ENCODE measurements around the gene DLAT.
"Not testable (repeated sequence)": the region's sequence is repeated elsewhere in the genome, so short reads cannot be mapped to it uniquely, and the experiment has no call there.

DLAT gene

GRCh38 chr11:112029460-112029859 is 4.3 kb downstream of the DLAT start:
- Histone ChIP-seq H3K9me3 (ENCODE audit: low read depth, low read length) (no peaks in the 10 kb centered on the region), H3K36me3 (ENCODE audit: insufficient read depth, low read length) (peaks cover 54% of the 10 kb centered on the region), H3K27ac (no peak overlapping the region), H3K4me3 (no peak overlapping the region), H3K9ac (ENCODE audit: insufficient read length) (no peak overlapping the region)
- TF ChIP-seq POLR2AphosphoS5 (IDR thresholded peaks at IDR 0.05; ENCODE audit: borderline replicate concordance, low read depth, low read length), result no peak
- no peak for TF ChIP-seq EZH2 (IDR thresholded peaks at IDR 0.05)
- no peak for TF ChIP-seq FOXP2 (optimal IDR thresholded peaks at IDR 0.05; ENCODE audit: control extremely low read depth, extremely low read length, insufficient read depth)
- DNase-seq (ENCODE audit: low read depth, low spot score), result no peak

GRCh38 chr11:112033902-112034301 is 8.7 kb downstream of the DLAT start:
- Histone ChIP-seq H3K9ac (ENCODE audit: insufficient read length) (no peak overlapping the region), H3K36me3 (ENCODE audit: insufficient read depth, low read length) (peaks cover 67% of the 10 kb centered on the region), H3K4me3 (no peak overlapping the region), H3K27ac (no peak overlapping the region), H3K9me3 (ENCODE audit: low read depth, low read length) (no peaks in the 10 kb centered on the region)
- DNase-seq (ENCODE audit: low read depth, low spot score), result no peak
- TF ChIP-seq FOXP2 (optimal IDR thresholded peaks at IDR 0.05; ENCODE audit: control extremely low read depth, extremely low read length, insufficient read depth) (no peak), POLR2AphosphoS5 (IDR thresholded peaks at IDR 0.05; ENCODE audit: borderline replicate concordance, low read depth, low read length) (no peak), EZH2 (IDR thresholded peaks at IDR 0.05) (no peak)

GRCh38 chr11:112037527-112037926 is 12.3 kb downstream of the DLAT start:
- DNase-seq (ENCODE audit: low read depth, low spot score), result no peak
- Histone ChIP-seq H3K36me3 (ENCODE audit: insufficient read depth, low read length) (peaks cover 66% of the 10 kb centered on the region), H3K9me3 (ENCODE audit: low read depth, low read length) (no peaks in the 10 kb centered on the region), H3K27ac (no peak overlapping the region), H3K9ac (ENCODE audit: insufficient read length) (no peak overlapping the region), H3K4me3 (no peak overlapping the region)
- TF ChIP-seq POLR2AphosphoS5 (IDR thresholded peaks at IDR 0.05; ENCODE audit: borderline replicate concordance, low read depth, low read length) (no peak), EZH2 (IDR thresholded peaks at IDR 0.05) (no peak), FOXP2 (optimal IDR thresholded peaks at IDR 0.05; ENCODE audit: control extremely low read depth, extremely low read length, insufficient read depth) (no peak)

GRCh38 chr11:112042161-112042960 is 17.2 kb downstream of the DLAT start:
- no peak for DNase-seq (ENCODE audit: low read depth, low spot score)
- TF ChIP-seq FOXP2 (optimal IDR thresholded peaks at IDR 0.05; ENCODE audit: control extremely low read depth, extremely low read length, insufficient read depth), result no peak
- no peak for TF ChIP-seq POLR2AphosphoS5 (IDR thresholded peaks at IDR 0.05; ENCODE audit: borderline replicate concordance, low read depth, low read length)
- no peak for TF ChIP-seq EZH2 (IDR thresholded peaks at IDR 0.05)
- Histone ChIP-seq H3K4me3 (no peak overlapping the region), H3K9ac (ENCODE audit: insufficient read length) (no peak overlapping the region), H3K27ac (no peak overlapping the region), H3K36me3 (ENCODE audit: insufficient read depth, low read length) (peaks cover 79% of the 10 kb centered on the region), H3K9me3 (ENCODE audit: low read depth, low read length) (no peaks in the 10 kb centered on the region)

GRCh38 chr11:112042961-112043304 is 17.7 kb downstream of the DLAT start:
- H3K9ac ChIP-seq (ENCODE audit: insufficient read length), result no peak overlapping the region
- DNase-seq (ENCODE audit: low read depth, low spot score), result no peak
- no peak overlapping the region for H3K4me3 ChIP-seq
- H3K9me3 ChIP-seq (ENCODE audit: low read depth, low read length), result no peaks in the 10 kb centered on the region
- H3K27ac ChIP-seq, result no peak overlapping the region
- H3K36me3 ChIP-seq (ENCODE audit: insufficient read depth, low read length), result peaks cover 79% of the 10 kb centered on the region
- TF ChIP-seq POLR2AphosphoS5 (IDR thresholded peaks at IDR 0.05; ENCODE audit: borderline replicate concordance, low read depth, low read length) (no peak), EZH2 (IDR thresholded peaks at IDR 0.05) (no peak), FOXP2 (optimal IDR thresholded peaks at IDR 0.05; ENCODE audit: control extremely low read depth, extremely low read length, insufficient read depth) (no peak)

- no peak overlapping the region for H3K9ac ChIP-seq (ENCODE audit: insufficient read length)
- no peak for DNase-seq (ENCODE audit: low read depth, low spot score)
- H3K4me3 ChIP-seq, result no peak overlapping the region
- no peaks in the 10 kb centered on the region for H3K9me3 ChIP-seq (ENCODE audit: low read depth, low read length)
- TF ChIP-seq POLR2AphosphoS5 (IDR thresholded peaks at IDR 0.05; ENCODE audit: borderline replicate concordance, low read depth, low read length) (no peak), EZH2 (IDR thresholded peaks at IDR 0.05) (no peak), FOXP2 (optimal IDR thresholded peaks at IDR 0.05; ENCODE audit: control extremely low read depth, extremely low read length, insufficient read depth) (no peak)
- no peak overlapping the region for H3K27ac ChIP-seq
- H3K36me3 ChIP-seq (ENCODE audit: insufficient read depth, low read length), result peaks cover 86% of the 10 kb centered on the region
These were observed 19.8 kb downstream of the DLAT start for GRCh38 chr11:112044961-112045360.

GRCh38 chr11:112046647-112047046 is 21.4 kb downstream of the DLAT start:
- not testable (repeated sequence) for H3K4me3 ChIP-seq; DNase-seq (ENCODE audit: low read depth, low spot score); H3K9ac ChIP-seq (ENCODE audit: insufficient read length); H3K27ac ChIP-seq; H3K9me3 ChIP-seq (ENCODE audit: low read depth, low read length)
- H3K36me3 ChIP-seq (ENCODE audit: insufficient read depth, low read length), result peaks cover 89% of the 10 kb centered on the region

- not testable (repeated sequence) for H3K4me3 ChIP-seq; H3K9ac ChIP-seq (ENCODE audit: insufficient read length); H3K27ac ChIP-seq; DNase-seq (ENCODE audit: low read depth, low spot score); H3K9me3 ChIP-seq (ENCODE audit: low read depth, low read length)
- peaks cover 91% of the 10 kb centered on the region for H3K36me3 ChIP-seq (ENCODE audit: insufficient read depth, low read length)
These were observed 23.0 kb downstream of the DLAT start for GRCh38 chr11:112048256-112048655.

- Histone ChIP-seq H3K4me3 (no peak overlapping the region), H3K9ac (ENCODE audit: insufficient read length) (no peak overlapping the region)
- DNase-seq (ENCODE audit: low read depth, low spot score), result no peak
These were observed 24.6 kb downstream of the DLAT start for GRCh38 chr11:112049777-112050176.

More at GRCh38 chr11:112049777-112050176, 24.6 kb downstream of the DLAT start:
- Histone ChIP-seq H3K9me3 (ENCODE audit: low read depth, low read length) (no peaks in the 10 kb centered on the region), H3K36me3 (ENCODE audit: insufficient read depth, low read length) (peaks cover 89% of the 10 kb centered on the region), H3K27ac (no peak overlapping the region)
- TF ChIP-seq FOXP2 (optimal IDR thresholded peaks at IDR 0.05; ENCODE audit: control extremely low read depth, extremely low read length, insufficient read depth), result no peak
- TF ChIP-seq POLR2AphosphoS5 (IDR thresholded peaks at IDR 0.05; ENCODE audit: borderline replicate concordance, low read depth, low read length), result no peak
- no peak for TF ChIP-seq EZH2 (IDR thresholded peaks at IDR 0.05)
